ENCODE results near the gene UQCC2. TPM values are rescaled to one million over a fixed set of nuclear protein-coding genes. Genes with fewer than 3 reads are reported as not detected.

Gene UQCC2
- total RNA-seq, 2 donors from 2014 or later: 45.0 to 81.7 TPM

- Histone ChIP-seq H3K36me3 (peaks cover 11% of the 10 kb centered on the region), H3K9ac (ENCODE audit: low read depth in 2 of 2, low read length in 2 of 2) (no peak overlapping the region), H3K27ac (no peak overlapping the region), H3K27me3 (no peaks in the 10 kb centered on the region), H3K4me1 (no peaks in the 10 kb centered on the region), H3K4me3 (no peak overlapping the region), H3K9me3 (no peaks in the 10 kb centered on the region)
- intact Hi-C loops (cut with DNase I): no loop called here
- DNase-seq: no peak
- no peak for TF ChIP-seq CTCF (IDR thresholded peaks at IDR 0.05)
These were observed 27.7 kb downstream of the UQCC2 start for GRCh38 chr6:33683576-33684427.

- no peak for TF ChIP-seq CTCF (IDR thresholded peaks at IDR 0.05)
- DNase-seq: no peak
- Histone ChIP-seq H3K36me3 (peaks cover 11% of the 10 kb centered on the region), H3K9me3 (no peaks in the 10 kb centered on the region), H3K4me1 (no peaks in the 10 kb centered on the region), H3K27me3 (no peaks in the 10 kb centered on the region), H3K9ac (ENCODE audit: low read depth in 2 of 2, low read length in 2 of 2) (no peak overlapping the region), H3K27ac (no peak overlapping the region), H3K4me3 (no peak overlapping the region)
- intact Hi-C loops (cut with DNase I): no loop called here
These were observed 28.4 kb downstream of the UQCC2 start for GRCh38 chr6:33683051-33683571.

- intact Hi-C loops (cut with DNase I): no loop called here
- no peak for TF ChIP-seq CTCF (IDR thresholded peaks at IDR 0.05)
- Histone ChIP-seq H3K4me1 (no peaks in the 10 kb centered on the region), H3K9me3 (no peaks in the 10 kb centered on the region), H3K9ac (ENCODE audit: low read depth in 2 of 2, low read length in 2 of 2) (no peak overlapping the region), H3K36me3 (peaks cover 11% of the 10 kb centered on the region), H3K27me3 (no peaks in the 10 kb centered on the region), H3K4me3 (no peak overlapping the region), H3K27ac (no peak overlapping the region)
- no peak for DNase-seq
These were observed 29.2 kb downstream of the UQCC2 start for GRCh38 chr6:33682341-33682740.

- intact Hi-C loops (cut with DNase I): no loop called here
- H3K27me3 ChIP-seq: no peaks in the 10 kb centered on the region
- no peak for TF ChIP-seq CTCF (IDR thresholded peaks at IDR 0.05)
- no peak for DNase-seq
- no peak overlapping the region for H3K9ac ChIP-seq (ENCODE audit: low read depth in 2 of 2, low read length in 2 of 2)
- H3K4me3 ChIP-seq: no peak overlapping the region
- no peaks in the 10 kb centered on the region for H3K9me3 ChIP-seq
- peaks cover 22% of the 10 kb centered on the region for H3K36me3 ChIP-seq
- H3K4me1 ChIP-seq: no peaks in the 10 kb centered on the region
- no peak overlapping the region for H3K27ac ChIP-seq
These were observed 31.7 kb downstream of the UQCC2 start for GRCh38 chr6:33679761-33680160.

GRCh38 chr6:33678932-33679490, 32.5 kb downstream of the UQCC2 start:
- TF ChIP-seq CTCF (IDR thresholded peaks at IDR 0.05): no peak
- H3K36me3 ChIP-seq: peaks cover 23% of the 10 kb centered on the region
- intact Hi-C loops (cut with DNase I): no loop called here

More at GRCh38 chr6:33678932-33679490, 32.5 kb downstream of the UQCC2 start:
- Histone ChIP-seq H3K4me1 (no peaks in the 10 kb centered on the region), H3K4me3 (no peak overlapping the region), H3K27ac (no peak overlapping the region), H3K9ac (ENCODE audit: low read depth in 2 of 2, low read length in 2 of 2) (no peak overlapping the region), H3K9me3 (no peaks in the 10 kb centered on the region), H3K27me3 (no peaks in the 10 kb centered on the region)
- no peak for DNase-seq

Measured in colonic mucosa (tissue), 4 donors.